NCI-H2227 treated with DMSO at 0.1 percent for 48 hours (cell line): ENCODE results near the gene UST.

Source experiments
- DNase-seq: peaks from one replicate; lab custom pipeline; 2025; lab: John Stamatoyannopoulos, UW

The UST gene

GRCh38 chr6:149063468-149063867 lies 316.6 kb downstream of the UST start:
- no peak for DNase-seq

GRCh38 chr6:149064001-149064659 lies 317.3 kb downstream of the UST start:
- no peak for DNase-seq

- DNase-seq: no peak
Measured at GRCh38 chr6:149064660-149065015, 317.8 kb downstream of the UST start.

GRCh38 chr6:149065121-149065520 lies 318.3 kb downstream of the UST start:
- DNase-seq: no peak

GRCh38 chr6:149065658-149066556 lies 319.1 kb downstream of the UST start:
- no peak for DNase-seq

- DNase-seq: no peak
Measured at GRCh38 chr6:149071997-149072396, 325.2 kb downstream of the UST start.

GRCh38 chr6:149074832-149075258 lies 328.0 kb downstream of the UST start:
- DNase-seq: peak; percentile 31

GRCh38 chr6:149075616-149076354 lies 329.0 kb downstream of the UST start:
- no peak for DNase-seq

- DNase-seq: no peak
Measured at GRCh38 chr6:149076355-149076734, 329.5 kb downstream of the UST start.

GRCh38 chr6:149077208-149077607 lies 330.4 kb downstream of the UST start:
- DNase-seq: no peak

GRCh38 chr6:149078211-149078782 lies 331.5 kb downstream of the UST start:
- DNase-seq: no peak

- no peak for DNase-seq
Measured at GRCh38 chr6:149079456-149079855, 332.6 kb downstream of the UST start.

GRCh38 chr6:149079911-149080491 lies 333.2 kb downstream of the UST start:
- DNase-seq: no peak

GRCh38 chr6:149080511-149080910 lies 333.7 kb downstream of the UST start:
- no peak for DNase-seq

- DNase-seq: no peak
Measured at GRCh38 chr6:149081281-149081680, 334.5 kb downstream of the UST start.

- DNase-seq: peak; percentile 33
Measured at GRCh38 chr6:149082320-149082719, 335.5 kb downstream of the UST start.

- no peak for DNase-seq
Measured at GRCh38 chr6:149084026-149084425, 337.2 kb downstream of the UST start.

- DNase-seq: no peak
Measured at GRCh38 chr6:149084808-149085556, 338.2 kb downstream of the UST start.

GRCh38 chr6:149085557-149085938 lies 338.7 kb downstream of the UST start:
- DNase-seq: no peak

- no peak for DNase-seq
Measured at GRCh38 chr6:149086363-149086762, 339.5 kb downstream of the UST start.

GRCh38 chr6:149087898-149088297 lies 341.1 kb downstream of the UST start:
- no peak for DNase-seq
